ENCODE measurements around the gene ZFAND5.

ZFAND5 gene

DNA sequence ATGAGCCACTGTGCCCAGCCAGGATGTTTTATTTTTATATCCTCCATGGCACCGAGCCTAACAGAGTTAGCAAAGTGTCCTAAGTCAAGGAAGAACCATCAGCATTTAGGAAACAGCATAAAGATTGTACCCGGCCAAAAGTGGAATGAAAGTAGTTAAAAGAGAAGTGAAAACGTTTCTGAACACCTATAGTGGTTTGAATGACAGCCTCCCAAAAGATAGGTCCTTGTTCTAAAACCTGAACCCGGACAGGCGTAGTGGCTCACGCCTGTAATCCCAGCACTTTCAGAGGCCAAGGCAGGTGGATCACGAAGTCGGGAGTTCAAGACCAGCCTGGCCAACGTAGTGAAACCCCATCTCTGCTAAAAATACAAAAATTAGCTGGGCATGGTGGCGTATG is 37.4 kb downstream of the ZFAND5 start:
- no peak for DNase-seq (ENCODE audit: low spot score)
- no peak overlapping the region for H3K4me3 ChIP-seq
- H3K27ac ChIP-seq, result no peak overlapping the region

DNA sequence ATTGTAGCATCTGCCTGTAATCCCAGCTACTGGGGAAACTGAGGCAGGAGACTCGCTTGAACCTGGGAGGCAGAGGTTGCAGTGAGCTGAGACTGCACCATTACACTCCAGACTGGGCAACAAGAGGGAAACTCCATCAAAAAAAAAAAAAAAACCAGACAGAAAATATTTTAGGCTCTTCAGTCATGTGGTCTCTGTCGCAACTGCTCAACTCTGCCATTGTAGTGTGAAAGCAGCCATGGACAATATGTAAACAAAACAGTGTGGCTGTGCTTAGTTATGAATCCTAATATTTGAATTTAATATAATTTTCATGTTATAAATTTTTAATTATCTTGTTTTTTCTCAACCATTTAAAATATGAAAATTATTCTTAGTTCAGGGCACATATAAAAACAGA is 38.4 kb downstream of the ZFAND5 start:
- TF ChIP-seq, protein P1, sequence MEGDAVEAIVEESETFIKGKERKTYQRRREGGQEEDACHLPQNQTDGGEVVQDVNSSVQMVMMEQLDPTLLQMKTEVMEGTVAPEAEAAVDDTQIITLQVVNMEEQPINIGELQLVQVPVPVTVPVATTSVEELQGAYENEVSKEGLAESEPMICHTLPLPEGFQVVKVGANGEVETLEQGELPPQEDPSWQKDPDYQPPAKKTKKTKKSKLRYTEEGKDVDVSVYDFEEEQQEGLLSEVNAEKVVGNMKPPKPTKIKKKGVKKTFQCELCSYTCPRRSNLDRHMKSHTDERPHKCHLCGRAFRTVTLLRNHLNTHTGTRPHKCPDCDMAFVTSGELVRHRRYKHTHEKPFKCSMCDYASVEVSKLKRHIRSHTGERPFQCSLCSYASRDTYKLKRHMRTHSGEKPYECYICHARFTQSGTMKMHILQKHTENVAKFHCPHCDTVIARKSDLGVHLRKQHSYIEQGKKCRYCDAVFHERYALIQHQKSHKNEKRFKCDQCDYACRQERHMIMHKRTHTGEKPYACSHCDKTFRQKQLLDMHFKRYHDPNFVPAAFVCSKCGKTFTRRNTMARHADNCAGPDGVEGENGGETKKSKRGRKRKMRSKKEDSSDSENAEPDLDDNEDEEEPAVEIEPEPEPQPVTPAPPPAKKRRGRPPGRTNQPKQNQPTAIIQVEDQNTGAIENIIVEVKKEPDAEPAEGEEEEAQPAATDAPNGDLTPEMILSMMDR (IDR thresholded peaks at IDR 0.05), result no peak
- H3K27ac ChIP-seq, result no peak overlapping the region
- no peak for DNase-seq (ENCODE audit: low spot score)
- H3K4me3 ChIP-seq, result no peak overlapping the region

More for the DNA sequence above, 37.4 kb downstream of the ZFAND5 start:
- TF ChIP-seq, protein P1 (IDR thresholded peaks at IDR 0.05), result no peak

DNA sequence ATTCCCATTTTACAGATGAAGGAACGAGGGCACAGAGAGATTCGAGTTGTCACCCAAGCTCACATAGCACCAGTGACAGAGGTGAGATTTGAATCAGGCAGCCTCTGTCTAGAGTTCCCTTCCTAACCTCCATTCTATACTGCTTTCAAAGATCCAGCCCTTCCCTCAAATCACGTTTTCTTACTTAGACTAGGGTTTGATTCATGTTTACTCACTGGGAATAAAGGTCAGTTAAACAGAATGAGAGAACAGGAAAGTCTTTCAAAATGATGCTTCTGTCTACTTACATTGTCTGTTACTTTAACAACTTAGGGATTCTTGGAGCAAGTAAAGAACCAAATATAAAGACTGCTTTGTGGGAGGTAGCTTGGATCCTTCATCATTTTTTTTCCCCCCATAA is 40.0 kb downstream of the ZFAND5 start:
- no peak for DNase-seq (ENCODE audit: low spot score)
- TF ChIP-seq, protein P1 (IDR thresholded peaks at IDR 0.05), result no peak
- H3K4me3 ChIP-seq, result no peak overlapping the region
- no peak overlapping the region for H3K27ac ChIP-seq

DNA sequence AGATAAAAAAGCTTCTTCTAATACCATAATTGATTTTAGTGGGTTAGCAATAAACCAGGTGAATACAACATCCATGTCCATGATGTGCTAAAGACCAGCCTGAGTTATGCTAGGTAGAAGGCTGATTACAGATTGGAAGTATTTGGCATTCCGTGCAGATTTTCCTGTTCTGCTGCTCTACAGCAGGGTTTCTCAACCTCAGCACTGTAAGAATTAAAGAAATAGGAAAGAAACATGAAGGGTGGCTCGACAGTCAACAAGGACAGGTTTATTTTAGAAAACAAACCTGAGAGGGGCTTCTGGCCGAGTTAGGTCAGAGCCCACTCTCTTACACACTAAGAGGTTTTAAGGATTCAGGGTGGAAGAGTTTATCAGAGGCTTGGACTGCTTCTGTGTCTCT is 42.3 kb downstream of the ZFAND5 start:
- H3K4me3 ChIP-seq, result no peak overlapping the region

DNA sequence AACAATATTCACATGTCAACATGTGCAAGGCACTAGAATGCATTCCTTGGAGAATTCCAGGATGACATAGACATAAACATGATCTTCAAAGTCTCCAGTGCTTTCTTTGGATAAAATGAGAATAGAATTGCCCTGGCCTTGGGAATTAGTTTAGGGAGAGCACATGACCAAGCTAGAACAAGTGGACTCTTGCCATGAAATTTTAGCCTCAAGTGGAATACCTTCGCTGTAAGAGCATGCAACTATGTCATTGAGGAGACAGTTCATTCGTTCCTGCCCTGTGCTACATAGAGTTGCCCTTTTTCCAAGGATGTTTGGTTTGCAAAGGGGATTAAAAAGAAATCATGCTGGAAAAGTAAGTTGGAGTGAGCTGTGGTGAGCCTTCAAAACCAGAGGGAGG is 42.7 kb downstream of the ZFAND5 start:
- TF ChIP-seq, protein P1 (IDR thresholded peaks at IDR 0.05), result no peak
- Histone ChIP-seq H3K4me3 (no peak overlapping the region), H3K27ac (no peak overlapping the region)
- no peak for DNase-seq (ENCODE audit: low spot score)

More for the DNA sequence above, 42.3 kb downstream of the ZFAND5 start:
- TF ChIP-seq, protein P1 (IDR thresholded peaks at IDR 0.05), result no peak
- DNase-seq (ENCODE audit: low spot score), result no peak
- H3K27ac ChIP-seq, result no peak overlapping the region

DNA sequence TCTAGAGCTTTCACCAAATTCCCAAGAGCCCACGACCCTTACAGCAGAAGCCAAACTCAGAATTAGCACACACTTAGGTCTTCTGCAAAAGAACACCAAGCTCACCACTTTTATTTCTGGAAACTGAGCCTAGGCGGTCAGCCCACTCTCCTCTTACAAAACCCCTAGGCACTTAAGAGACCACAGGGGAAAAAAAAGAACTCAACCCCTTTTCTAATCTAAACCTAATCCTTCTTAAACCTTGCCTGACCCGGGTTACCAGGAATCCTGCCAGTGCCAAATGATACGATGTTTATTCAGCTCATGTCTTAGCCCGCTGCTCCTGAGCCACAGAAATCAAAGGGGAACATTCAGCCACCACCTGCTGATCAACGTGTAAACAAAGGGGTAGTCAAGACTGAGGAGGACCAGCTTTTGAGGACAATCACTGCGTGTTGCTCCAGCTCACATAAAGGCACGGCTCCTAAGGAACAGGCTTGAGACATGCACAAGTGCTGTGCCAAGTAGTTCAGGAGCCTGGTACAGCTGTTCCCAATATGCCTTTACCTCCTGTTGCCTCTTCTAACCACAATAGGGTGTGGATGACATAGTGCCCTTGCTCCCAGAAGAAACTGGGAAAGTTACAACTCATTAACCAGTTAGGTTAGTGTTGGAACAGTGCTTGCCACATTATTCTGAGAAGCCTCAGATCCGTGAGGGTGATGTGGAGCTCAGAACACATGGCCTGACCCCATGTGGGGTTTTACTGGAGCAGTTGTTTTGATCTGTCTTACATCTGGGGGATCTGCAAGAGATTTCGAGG is 49.3 kb downstream of the ZFAND5 start:
- TF ChIP-seq, protein P1 (IDR thresholded peaks at IDR 0.05), result no peak
- Histone ChIP-seq H3K4me3 (peak overlapping the region; percentile 61), H3K27ac (peak overlapping the region; percentile 54 to 72)
- DNase-seq (ENCODE audit: low spot score), result peak; percentile 72

DNA sequence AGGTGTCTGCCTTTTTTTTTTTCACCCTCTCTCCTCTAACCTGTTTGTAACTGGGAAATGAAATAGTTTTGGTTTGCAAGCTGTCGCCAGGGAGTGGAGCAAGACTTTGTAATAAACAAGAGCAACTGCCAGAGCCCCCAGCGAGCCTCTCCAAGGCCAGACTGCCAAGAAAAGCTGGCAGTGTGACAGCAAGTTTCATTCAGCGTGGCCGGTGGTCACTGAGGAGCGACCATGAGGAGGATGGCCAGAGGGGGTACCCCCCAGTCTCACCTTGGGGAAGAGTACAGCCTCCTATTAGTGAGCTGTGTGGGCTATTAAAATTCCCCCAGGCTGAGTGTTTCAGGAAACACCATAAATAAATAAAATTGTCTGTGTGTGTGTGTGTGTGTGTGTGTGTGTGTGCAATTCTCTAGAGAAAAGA is 49.9 kb downstream of the ZFAND5 start:
- Histone ChIP-seq H3K27ac (peak overlapping the region; percentile 54 to 72), H3K4me3 (peak overlapping the region; percentile 61)
- TF ChIP-seq, protein P1 (IDR thresholded peaks at IDR 0.05), result no peak
- DNase-seq (ENCODE audit: low spot score), result peak; percentile 75

Measured in coronary artery (tissue), 2 donors.